HCT116 (cell line): ENCODE measurements around the gene SUV39H2. TPM values are rescaled to one million over a fixed set of nuclear protein-coding genes. Genes with fewer than 3 reads are reported as not detected.

ENCODE experiments used
- ATAC-seq: fragments of 200-7000 bp; cut with Tn5 transposase; 2 replicates; pipeline ENCODE4 v1.9.1; 2020; ENCODE audit warnings: mild to moderate bottlenecking, moderate library complexity
- BruUV-seq: library from RNA; stranded (reverse); fragments of 400-500 nt; replicated peaks from 2 replicates; lab custom pipeline; 2021; lab: Mats Ljungman, UMichigan
- CTCF ChIA-PET: fragments of 300-600 bp; sonication (Branson Sonifier 250); formaldehyde crosslinking; loops from one replicate; lab custom pipeline; 2021; ENCODE audit warnings: antibody characterized with exemption; lab: Charles Lee
- POLR2A ChIA-PET: fragments of 300-600, 350-600 bp; sonication (Branson Sonifier 250); formaldehyde crosslinking; loops from one replicate; lab custom pipeline; 2021; ENCODE audit warnings: antibody characterized with exemption; lab: Charles Lee
- RAD21 ChIA-PET, 2 experiments: fragments of 300-600 bp; sonication (Branson Sonifier 250); formaldehyde crosslinking; loops; one replicate each; lab custom pipeline; 2023; ENCODE audit warnings: low total read pairs in 2 of 2; ENCODE audit not compliant: uncharacterized antibody in 2 of 2, unreplicated experiment in 2 of 2, low non-redundant PET in 1 of 2; lab: Charles Lee
- DNase-seq: peaks from one replicate; pipeline ENCODE4 v3.0.0-alpha.2; 2010; ENCODE audit warnings: low read depth, low spot score
- H2AFZ ChIP-seq: fragments of 200-600 bp; shearing (Covaris generic), sonication (generic); 2 replicates; pipeline ENCODE4 v1.6.1; 2017; ENCODE audit warnings: low read depth, mixed run types, mixed read lengths, antibody characterized with exemption, low read length; ENCODE audit not compliant: poor library complexity, severe bottlenecking
- H3K27ac ChIP-seq: 2 replicates; pipeline ENCODE4 v1.5.1; 2012; ENCODE audit warnings: low read depth, low read length
- H3K27me3 ChIP-seq: fragments of 200-600 bp; sonication (generic); 2 replicates; pipeline ENCODE4 v1.6.1; 2016; ENCODE audit warnings: mixed run types, low read length, mixed read lengths; ENCODE audit not compliant: insufficient read depth
- H3K36me3 ChIP-seq, 2 experiments: fragments of 200-500 bp in 1 of 2; fragments of 200-600 bp in 1 of 2; sonication (Bioruptor generic) in 1 of 2; sonication (generic) in 1 of 2; 2 replicates each; pipeline versions ENCODE4 v1.5.1 to v1.6.1; 2014 to 2016; ENCODE audit warnings: low read length in 2 of 2, inconsistent platforms in 1 of 2, mixed read lengths in 1 of 2, mixed run types in 1 of 2; ENCODE audit not compliant: insufficient read depth in 2 of 2, control insufficient read depth in 1 of 2
- H3K4me1 ChIP-seq, 2 experiments: fragments of 200-600 bp in 1 of 2; sonication (generic) in 1 of 2; 2 replicates each; pipeline versions ENCODE4 v1.5.1 to v1.6.1; 2012 to 2017; ENCODE audit warnings: low read length in 2 of 2, inconsistent platforms in 1 of 2, mild to moderate bottlenecking in 1 of 2, mixed read lengths in 1 of 2, mixed run types in 1 of 2, moderate library complexity in 1 of 2; ENCODE audit not compliant: insufficient read depth in 2 of 2, control insufficient read depth in 1 of 2
- H3K4me2 ChIP-seq: fragments of 200-600 bp; sonication (generic); 2 replicates; pipeline ENCODE4 v1.6.1; 2017; ENCODE audit warnings: mixed run types, low read length, mixed read lengths
- H3K4me3 ChIP-seq, 2 experiments: fragments of 200-600 bp in 1 of 2; sonication (generic) in 1 of 2; replicated peaks in 1 of 2; 2 replicates each; pipeline ENCODE4 v1.5.1; 2011 to 2016; ENCODE audit warnings: low read length in 2 of 2, control low read depth in 1 of 2, low read depth in 1 of 2, mild to moderate bottlenecking in 1 of 2, mixed read lengths in 1 of 2, mixed run types in 1 of 2
- H3K79me2 ChIP-seq: fragments of 200-600 bp; sonication (generic); 2 replicates; pipeline ENCODE4 v1.6.1; 2017; ENCODE audit warnings: mild to moderate bottlenecking, mixed run types, low read length, moderate library complexity, mixed read lengths; ENCODE audit not compliant: insufficient read depth
- H3K9ac ChIP-seq: fragments of 200-600 bp; sonication (generic); 2 replicates; pipeline ENCODE4 v1.6.1; 2016; ENCODE audit warnings: low read length, mixed read lengths
- H3K9me2 ChIP-seq: fragments of 200-600 bp; sonication (generic), shearing (Covaris generic); 2 replicates; pipeline ENCODE4 v1.6.1; 2017; ENCODE audit warnings: mixed run types, mild to moderate bottlenecking, moderate library complexity; ENCODE audit not compliant: insufficient read depth
- H3K9me3 ChIP-seq, 2 experiments: fragments of 200-500 bp in 1 of 2; fragments of 200-600 bp in 1 of 2; sonication (Bioruptor generic) in 1 of 2; sonication (generic) in 1 of 2; 2 replicates each; pipeline ENCODE4 v1.6.1; 2014 to 2017; ENCODE audit warnings: low read length in 2 of 2, mixed read lengths in 2 of 2, inconsistent platforms in 1 of 2, low read depth in 1 of 2, mild to moderate bottlenecking in 1 of 2, mixed run types in 1 of 2, moderate library complexity in 1 of 2; ENCODE audit not compliant: control insufficient read depth in 1 of 2, insufficient read depth in 1 of 2
- H4K20me1 ChIP-seq: fragments of 200-600 bp; sonication (generic), shearing (Covaris generic); 2 replicates; pipeline ENCODE4 v1.6.1; 2017; ENCODE audit warnings: mixed run types, mild to moderate bottlenecking, moderate library complexity; ENCODE audit not compliant: insufficient read depth
- CBX3 ChIP-seq: IDR thresholded peaks from 2 replicates; pipeline ENCODE4 v1.6.1; 2012; ENCODE audit warnings: low read depth
- CEBPB ChIP-seq: IDR thresholded peaks from 2 replicates; pipeline ENCODE4 v1.6.1; 2012; ENCODE audit warnings: low read depth
- EGR1 ChIP-seq: IDR thresholded peaks from 2 replicates; pipeline ENCODE4 v1.6.1; 2012; ENCODE audit warnings: low read depth
- EZH2 ChIP-seq: fragments of 200-600 bp; sonication (generic); IDR thresholded peaks from 2 replicates; pipeline ENCODE4 v1.6.1; 2017; ENCODE audit warnings: antibody characterized with exemption, mixed run types
- EZH2phosphoT487 ChIP-seq: fragments of 200-600 bp; IDR thresholded peaks from 2 replicates; pipeline ENCODE4 v1.6.1; 2018; ENCODE audit warnings: antibody characterized with exemption, borderline replicate concordance
- POLR2AphosphoS5 ChIP-seq: IDR thresholded peaks from 2 replicates; pipeline ENCODE4 v1.6.1; 2011; ENCODE audit warnings: mild to moderate bottlenecking, low read depth, low read length, moderate library complexity
- SIN3A ChIP-seq: IDR thresholded peaks from 2 replicates; pipeline ENCODE4 v1.6.1; 2012; ENCODE audit warnings: low read depth
- SP1 ChIP-seq: IDR thresholded peaks from 2 replicates; pipeline ENCODE4 v1.6.1; 2012; ENCODE audit warnings: low read depth
- SRF ChIP-seq: IDR thresholded peaks from 2 replicates; pipeline ENCODE4 v1.6.1; 2012; ENCODE audit warnings: low read depth
- TCF7L2 ChIP-seq: IDR thresholded peaks from 2 replicates; pipeline ENCODE4 v1.7.0; 2011; ENCODE audit warnings: borderline replicate concordance, inconsistent platforms; ENCODE audit not compliant: insufficient read depth, insufficient read length; ENCODE audit errors: extremely low read depth
- YY1 ChIP-seq: IDR thresholded peaks from 2 replicates; pipeline ENCODE4 v1.6.1; 2011; ENCODE audit warnings: low read length, low read depth, moderate library complexity, mild to moderate bottlenecking; ENCODE audit not compliant: insufficient replicate concordance; ENCODE audit errors: extremely low read depth
- ZNF274 ChIP-seq: fragments of 200-500 bp; sonication (Bioruptor generic); IDR thresholded peaks from 2 replicates; pipeline ENCODE4 v1.6.1; 2014; ENCODE audit warnings: mild to moderate bottlenecking, low read depth, low read length, inconsistent platforms
- intact Hi-C: fragments of 100-400 bp; cut with micrococcal nuclease; formaldehyde crosslinking; loops from 2 replicates; pipeline ENCODE4 v1.10.0; 2022
- total RNA-seq: library from RNA; stranded (reverse); gene quantifications from one replicate; pipeline ENCODE4 v1.2.1, GENCODE V29; 2021; ENCODE audit not compliant: unreplicated experiment
- TF ChIP-seq, protein P1 (sequence below): IDR thresholded peaks from 2 replicates; pipeline ENCODE4 v1.6.1; 2012
- TF ChIP-seq, protein P2 (sequence below), 3 experiments: fragments of 200-600 bp in 1 of 3; sonication (generic) in 1 of 3; IDR thresholded peaks in 2 of 3; conservative IDR thresholded peaks in 1 of 3; 2 replicates each; pipeline ENCODE4 v1.5.1; 2012 to 2017; ENCODE audit warnings: low read depth in 2 of 3, low read length in 2 of 3, antibody characterized with exemption in 1 of 3, borderline replicate concordance in 1 of 3, control low read depth in 1 of 3, mild to moderate bottlenecking in 1 of 3, mixed read lengths in 1 of 3, mixed run types in 1 of 3, moderate library complexity in 1 of 3; ENCODE audit not compliant: insufficient read depth in 1 of 3

Gene SUV39H2
- total RNA-seq, 1 experiment from 2014 or later = 26.6 TPM

DNA sequence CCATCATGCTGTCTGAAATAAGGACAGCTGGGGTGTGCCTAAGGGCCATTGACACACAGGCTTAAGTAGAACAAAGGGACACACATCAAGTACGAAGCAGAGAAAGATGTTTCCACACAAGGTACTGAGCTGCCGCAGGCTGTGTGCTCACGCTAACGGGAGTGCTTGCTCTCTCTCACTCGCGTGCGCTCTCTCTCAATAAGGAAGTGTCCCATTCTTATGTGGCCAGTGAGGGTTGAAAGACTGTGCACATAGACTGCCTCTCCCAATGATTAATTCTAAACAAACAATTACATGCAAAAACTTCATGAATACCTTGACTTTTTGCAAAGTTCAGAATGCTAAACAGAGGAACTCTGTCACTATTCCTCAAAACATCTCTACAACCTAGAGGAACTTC is 45.3 kb downstream of the SUV39H2 start:
- no peaks in the 10 kb centered on the region for H3K4me1 ChIP-seq
- no peak overlapping the region for H3K4me3 ChIP-seq
- no peaks in the 10 kb centered on the region for H4K20me1 ChIP-seq
- no TSS peak for BruUV-seq
- TF ChIP-seq ZNF274 = no peak
- CTCF ChIA-PET = no interaction called here
- DNase-seq (no peak), ATAC-seq (no peak)
- RAD21 ChIA-PET = no interaction called here
- no peaks in the 10 kb centered on the region; a peak in 1 of 4 replicates for H3K9me3 ChIP-seq
- no peak overlapping the region for H2AFZ ChIP-seq
- no peak overlapping the region for H3K9ac ChIP-seq
- POLR2A ChIA-PET = no interaction called here
- no peak overlapping the region for H3K27ac ChIP-seq
- H3K9me2 ChIP-seq = no peaks in the 10 kb centered on the region
- H3K4me2 ChIP-seq = no peak overlapping the region
- H3K79me2 ChIP-seq = no peaks in the 10 kb centered on the region
- intact Hi-C loops = no loop called here
- H3K36me3 ChIP-seq = peaks cover 32 to 52% of the 10 kb centered on the region in 2 experiments
- H3K27me3 ChIP-seq = no peaks in the 10 kb centered on the region

DNA sequence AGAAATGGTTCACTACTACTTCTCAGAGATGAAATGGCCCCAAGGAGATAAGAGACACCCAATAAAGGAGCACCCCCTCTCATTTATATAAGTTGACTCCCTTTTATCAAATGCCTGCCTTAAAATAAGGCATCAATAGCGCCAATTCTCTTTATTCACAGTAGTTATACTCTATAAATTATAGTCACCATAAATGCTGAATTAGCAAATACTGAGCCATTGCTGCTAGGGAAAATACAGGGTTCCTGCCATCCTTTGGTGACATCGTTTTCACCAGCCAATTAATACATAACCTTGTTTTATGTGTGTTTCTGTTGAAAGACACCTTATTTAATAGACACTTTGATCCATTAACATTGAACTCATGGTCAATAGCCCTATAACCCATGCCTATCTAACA is 46.6 kb downstream of the SUV39H2 start:
- TF ChIP-seq EZH2phosphoT487 (no peak), CEBPB (no peak), SIN3A (no peak), SRF (no peak), POLR2AphosphoS5 (no peak), SP1 (no peak), EZH2 (no peak), YY1 (no peak), TCF7L2 (no peak), ZNF274 (no peak), CBX3 (no peak), EGR1 (no peak)
- TF ChIP-seq, protein P1, sequence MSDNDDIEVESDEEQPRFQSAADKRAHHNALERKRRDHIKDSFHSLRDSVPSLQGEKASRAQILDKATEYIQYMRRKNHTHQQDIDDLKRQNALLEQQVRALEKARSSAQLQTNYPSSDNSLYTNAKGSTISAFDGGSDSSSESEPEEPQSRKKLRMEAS = no peak
- TF ChIP-seq, protein P2, sequence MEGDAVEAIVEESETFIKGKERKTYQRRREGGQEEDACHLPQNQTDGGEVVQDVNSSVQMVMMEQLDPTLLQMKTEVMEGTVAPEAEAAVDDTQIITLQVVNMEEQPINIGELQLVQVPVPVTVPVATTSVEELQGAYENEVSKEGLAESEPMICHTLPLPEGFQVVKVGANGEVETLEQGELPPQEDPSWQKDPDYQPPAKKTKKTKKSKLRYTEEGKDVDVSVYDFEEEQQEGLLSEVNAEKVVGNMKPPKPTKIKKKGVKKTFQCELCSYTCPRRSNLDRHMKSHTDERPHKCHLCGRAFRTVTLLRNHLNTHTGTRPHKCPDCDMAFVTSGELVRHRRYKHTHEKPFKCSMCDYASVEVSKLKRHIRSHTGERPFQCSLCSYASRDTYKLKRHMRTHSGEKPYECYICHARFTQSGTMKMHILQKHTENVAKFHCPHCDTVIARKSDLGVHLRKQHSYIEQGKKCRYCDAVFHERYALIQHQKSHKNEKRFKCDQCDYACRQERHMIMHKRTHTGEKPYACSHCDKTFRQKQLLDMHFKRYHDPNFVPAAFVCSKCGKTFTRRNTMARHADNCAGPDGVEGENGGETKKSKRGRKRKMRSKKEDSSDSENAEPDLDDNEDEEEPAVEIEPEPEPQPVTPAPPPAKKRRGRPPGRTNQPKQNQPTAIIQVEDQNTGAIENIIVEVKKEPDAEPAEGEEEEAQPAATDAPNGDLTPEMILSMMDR (IDR thresholded peaks at IDR 0.05 in 2 of 3, conservative IDR thresholded peaks at IDR 0.05 in 1 of 3; ENCODE audit: borderline replicate concordance in 1 of 3, insufficient read depth in 1 of 3, low read depth in 2 of 3, low read length in 2 of 3) = no peak
- Histone ChIP-seq H3K27ac (no peak overlapping the region), H3K79me2 (no peaks in the 10 kb centered on the region), H3K9ac (no peak overlapping the region), H3K9me2 (no peaks in the 10 kb centered on the region), H3K4me1 (no peaks in the 10 kb centered on the region; a peak in 1 of 4 replicates), H3K4me2 (no peak overlapping the region), H4K20me1 (no peaks in the 10 kb centered on the region), H3K9me3 (no peaks in the 10 kb centered on the region), H3K36me3 (peaks cover 24 to 46% of the 10 kb centered on the region in 2 experiments), H3K27me3 (no peaks in the 10 kb centered on the region), H3K4me3 (no peak overlapping the region), H2AFZ (no peak overlapping the region)
- RAD21 ChIA-PET = no interaction called here
- BruUV-seq = TSS peak; percentile 17
- POLR2A ChIA-PET = no interaction called here
- DNase-seq (no peak), ATAC-seq (no peak)
- intact Hi-C loops = no loop called here
- CTCF ChIA-PET = no interaction called here
